Subcutaneous adipose tissue (tissue), 4 donors: ENCODE results near the gene TNS1. TPM values are rescaled to one million over a fixed set of nuclear protein-coding genes. Genes with fewer than 3 reads are reported as not detected.

Experiments used
- CTCF ChIP-seq: fragments of 450-650 bp; IDR thresholded peaks from one replicate; pipeline ENCODE4 v1.5.1; 2016; ENCODE audit warnings: low read depth, mild to moderate bottlenecking, control low read depth, antibody characterized with exemption, moderate library complexity
- total RNA-seq, 4 donors: library from RNA; depleted of rRNA; stranded (reverse); fragments of >200 nt; gene quantifications; one replicate each; pipeline ENCODE4 v1.1.0, GENCODE V29; 2016

Gene TNS1
- total RNA-seq, 4 donors from 2014 or later = 310 to 1,168 (median 450) TPM

GRCh38 chr2:217789736-217790181 lies 213.0 kb downstream of the TNS1 start:
- TF ChIP-seq CTCF = no peak

- no peak for TF ChIP-seq CTCF
Measured at GRCh38 chr2:217789003-217789735, 213.6 kb downstream of the TNS1 start.

- no peak for TF ChIP-seq CTCF
Measured at GRCh38 chr2:217788669-217789002, 214.2 kb downstream of the TNS1 start.

GRCh38 chr2:217787160-217787877 lies 215.5 kb downstream of the TNS1 start:
- TF ChIP-seq CTCF = no peak

- TF ChIP-seq CTCF = no peak
Measured at GRCh38 chr2:217785544-217786045, 217.2 kb downstream of the TNS1 start.

- no peak for TF ChIP-seq CTCF
Measured at GRCh38 chr2:217784996-217785543, 217.7 kb downstream of the TNS1 start.

- no peak for TF ChIP-seq CTCF
Measured at GRCh38 chr2:217783243-217783642, 219.6 kb downstream of the TNS1 start.
